GM19438 (cell line): Measurements from ENCODE around the gene POLK.

ENCODE experiments used
- ATAC-seq: cut with Tn5 transposase; IDR thresholded peaks from one replicate; pipeline ENCODE4 v1.9.1; 2021; ENCODE audit warnings: low read depth; ENCODE audit not compliant: unreplicated experiment

The POLK gene

DNA sequence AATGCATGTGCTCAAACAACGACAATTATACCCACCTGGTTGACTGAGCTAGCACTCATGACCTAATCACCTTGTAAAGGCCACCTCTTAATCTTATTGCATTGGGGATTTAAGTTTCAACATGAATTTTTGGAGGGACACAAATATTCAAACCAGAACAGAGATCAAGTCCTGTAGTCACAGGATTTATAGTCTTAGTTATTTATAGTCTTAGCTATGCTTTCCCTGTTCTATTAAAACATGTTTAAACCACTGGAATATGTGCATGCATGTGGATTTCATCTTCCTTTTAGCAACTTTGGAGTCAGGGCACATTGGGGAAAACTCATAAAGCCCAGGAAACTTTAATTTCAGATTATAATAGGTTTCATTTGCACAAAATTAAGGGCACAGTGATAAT, 126.3 kb downstream of the POLK start:
- no peak for ATAC-seq

DNA sequence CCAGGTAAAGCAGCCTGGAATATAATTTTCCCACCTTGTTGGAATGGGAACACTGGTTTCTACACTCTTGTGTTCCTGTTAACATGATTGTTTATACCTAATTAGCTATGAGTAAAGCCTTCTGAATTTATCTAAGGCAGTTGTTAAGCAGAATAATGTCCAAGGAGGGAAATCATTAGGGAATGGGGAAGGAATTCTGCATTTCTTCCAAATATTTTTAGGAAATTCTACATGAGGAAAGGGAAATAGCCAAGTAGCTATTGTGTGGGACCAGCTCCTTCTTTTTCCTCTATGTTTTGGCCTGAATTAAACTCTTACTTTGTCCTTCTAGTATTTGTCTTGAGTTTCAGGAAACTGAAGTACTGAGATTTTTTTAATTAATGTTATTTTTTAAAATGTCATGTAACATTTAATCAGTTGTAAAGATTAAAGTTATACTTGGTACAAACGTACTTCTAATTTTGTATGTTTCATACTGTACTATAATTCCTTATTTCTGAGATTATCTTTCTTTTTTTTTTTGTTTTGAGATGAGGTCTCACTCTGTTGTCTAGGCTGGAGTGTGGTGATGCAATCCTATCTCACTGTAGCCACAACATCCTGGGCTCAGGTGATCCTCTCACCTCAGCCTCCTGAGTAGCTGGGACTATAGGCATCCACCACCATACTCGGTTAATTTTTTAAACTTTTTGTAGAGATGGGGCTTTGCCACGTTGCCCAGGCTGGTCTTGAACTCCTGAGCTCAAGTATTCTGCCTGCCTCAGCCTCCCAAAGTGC, 128.0 kb downstream of the POLK start:
- ATAC-seq = no peak

DNA sequence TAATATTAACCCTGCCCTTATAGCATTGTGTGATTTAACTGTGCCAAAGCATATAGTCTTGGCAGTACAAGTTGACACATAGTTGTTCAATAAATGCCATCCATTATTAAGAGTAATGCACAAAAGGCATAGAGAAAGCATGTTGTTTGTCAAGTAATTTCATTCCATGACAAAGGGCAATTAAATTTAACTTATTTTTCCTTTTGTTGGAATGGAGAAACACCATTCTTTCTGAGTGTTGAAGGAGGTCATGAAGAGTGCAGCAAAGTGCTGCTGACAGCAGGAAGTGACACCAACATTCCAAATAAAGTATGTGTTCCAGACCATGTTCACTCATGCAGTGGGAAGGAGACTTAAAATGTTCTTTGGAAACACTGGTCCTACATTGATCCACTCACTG, 128.7 kb downstream of the POLK start:
- ATAC-seq = no peak

DNA sequence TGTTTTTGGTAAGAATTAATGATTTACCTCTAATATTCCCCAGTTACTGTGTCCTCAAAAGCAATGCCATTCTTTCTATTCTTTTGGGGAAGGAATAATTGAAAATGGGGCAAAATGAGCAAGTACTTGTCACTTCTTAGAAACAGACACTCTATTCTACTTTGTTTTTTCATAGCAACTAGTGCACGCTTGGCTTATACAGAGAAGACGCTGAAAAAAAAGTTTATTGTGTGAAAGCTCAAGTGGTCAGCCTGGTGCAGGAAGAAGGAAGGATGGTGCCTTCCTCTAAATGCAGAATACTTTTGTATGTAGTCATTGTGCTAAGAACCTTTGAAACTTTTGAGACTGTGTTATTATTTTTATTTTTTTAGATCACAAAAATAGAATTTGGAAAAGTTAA, 129.1 kb downstream of the POLK start:
- no peak for ATAC-seq

DNA sequence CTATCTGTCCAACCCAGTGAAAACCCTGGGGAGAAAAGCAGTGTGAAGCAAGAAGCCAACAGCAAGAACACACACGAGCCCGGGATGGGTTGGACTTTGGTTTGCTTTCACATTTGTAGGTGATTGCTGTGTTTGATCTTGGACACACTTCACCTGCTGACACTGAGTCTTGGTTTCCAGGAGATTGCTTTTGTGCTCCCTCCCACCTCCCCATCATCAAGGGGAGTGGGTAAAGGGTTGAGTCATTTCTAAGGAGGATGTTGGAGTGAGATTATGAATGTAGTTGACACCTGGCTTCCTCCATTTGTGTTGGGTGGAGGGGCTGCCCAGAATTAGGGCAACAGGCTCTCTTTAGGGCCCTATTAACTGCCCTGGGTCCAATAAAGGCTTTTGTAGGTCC, 137.0 kb downstream of the POLK start:
- no peak for ATAC-seq
